ENCODE results near the gene CALML5.

The CALML5 gene

DNA sequence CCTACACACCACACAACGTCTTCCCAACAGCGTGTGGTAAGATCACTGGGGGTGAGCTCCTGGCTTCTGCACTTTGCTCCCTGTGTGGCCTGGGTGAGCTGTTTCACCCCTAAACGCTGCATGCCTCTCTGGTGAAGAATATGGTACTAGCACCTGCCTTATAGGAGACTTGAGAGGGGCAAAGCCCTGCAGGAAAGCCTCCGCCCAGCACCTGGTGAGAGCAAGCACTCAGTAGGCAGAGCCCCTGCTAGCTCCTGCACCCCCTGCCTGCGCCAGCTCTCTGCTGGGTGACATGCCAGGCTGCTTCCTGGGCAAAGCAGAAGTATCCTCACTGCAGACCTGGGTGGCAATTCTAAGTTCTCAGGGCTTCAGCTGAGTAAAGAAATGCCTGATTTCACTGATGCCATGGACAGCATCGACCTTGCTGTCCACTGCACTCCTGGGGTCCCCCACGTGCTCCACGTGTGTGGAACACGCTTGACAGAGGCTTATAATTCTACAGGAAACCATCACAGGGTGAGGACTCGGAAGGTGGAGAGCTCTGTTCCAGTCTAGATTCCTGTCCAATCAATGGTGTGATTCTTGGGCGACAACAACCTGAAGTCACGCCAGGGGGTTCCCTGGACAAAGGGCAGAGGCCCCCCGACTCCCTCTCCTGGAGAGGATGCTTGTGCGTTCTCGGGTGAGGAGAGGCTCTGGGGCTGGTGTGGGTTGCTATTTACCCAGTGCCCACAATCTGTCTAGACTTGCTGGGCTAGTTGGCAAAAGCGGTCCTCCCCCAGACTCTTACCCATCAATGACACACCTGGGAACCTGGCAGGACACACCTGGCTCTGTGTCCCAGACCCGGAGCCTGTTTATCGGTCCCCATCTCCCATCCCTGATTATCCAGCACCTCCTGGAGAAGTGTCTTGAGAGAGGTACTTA lies 5.0 kb upstream of the CALML5 start:
- no peak for TF ChIP-seq CTCF (IDR thresholded peaks at IDR 0.05; ENCODE audit: low read depth, low read length)
- no peak for DNase-seq (ENCODE audit: extremely low read depth, low read depth)

DNA sequence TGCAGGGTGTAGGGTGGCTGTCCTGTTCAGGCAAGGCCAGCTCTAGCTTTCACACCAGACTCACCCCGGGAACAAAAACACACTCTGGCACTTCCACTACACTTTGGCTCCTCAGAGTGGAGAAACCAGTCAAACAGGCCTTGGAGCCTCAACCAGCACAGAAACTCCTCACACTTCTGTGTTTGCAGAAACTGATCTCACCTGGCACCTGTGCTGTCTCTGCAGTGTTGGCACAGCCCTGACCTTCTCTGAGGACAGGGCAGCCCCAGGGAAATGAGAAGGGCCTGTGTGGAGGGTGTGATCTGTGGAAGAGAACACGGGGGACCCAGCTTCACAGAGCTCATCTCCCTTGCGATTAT lies 4.1 kb upstream of the CALML5 start:
- DNase-seq (ENCODE audit: extremely low read depth, low read depth), result no peak
- no peak for TF ChIP-seq CTCF (IDR thresholded peaks at IDR 0.05; ENCODE audit: low read depth, low read length)

DNA sequence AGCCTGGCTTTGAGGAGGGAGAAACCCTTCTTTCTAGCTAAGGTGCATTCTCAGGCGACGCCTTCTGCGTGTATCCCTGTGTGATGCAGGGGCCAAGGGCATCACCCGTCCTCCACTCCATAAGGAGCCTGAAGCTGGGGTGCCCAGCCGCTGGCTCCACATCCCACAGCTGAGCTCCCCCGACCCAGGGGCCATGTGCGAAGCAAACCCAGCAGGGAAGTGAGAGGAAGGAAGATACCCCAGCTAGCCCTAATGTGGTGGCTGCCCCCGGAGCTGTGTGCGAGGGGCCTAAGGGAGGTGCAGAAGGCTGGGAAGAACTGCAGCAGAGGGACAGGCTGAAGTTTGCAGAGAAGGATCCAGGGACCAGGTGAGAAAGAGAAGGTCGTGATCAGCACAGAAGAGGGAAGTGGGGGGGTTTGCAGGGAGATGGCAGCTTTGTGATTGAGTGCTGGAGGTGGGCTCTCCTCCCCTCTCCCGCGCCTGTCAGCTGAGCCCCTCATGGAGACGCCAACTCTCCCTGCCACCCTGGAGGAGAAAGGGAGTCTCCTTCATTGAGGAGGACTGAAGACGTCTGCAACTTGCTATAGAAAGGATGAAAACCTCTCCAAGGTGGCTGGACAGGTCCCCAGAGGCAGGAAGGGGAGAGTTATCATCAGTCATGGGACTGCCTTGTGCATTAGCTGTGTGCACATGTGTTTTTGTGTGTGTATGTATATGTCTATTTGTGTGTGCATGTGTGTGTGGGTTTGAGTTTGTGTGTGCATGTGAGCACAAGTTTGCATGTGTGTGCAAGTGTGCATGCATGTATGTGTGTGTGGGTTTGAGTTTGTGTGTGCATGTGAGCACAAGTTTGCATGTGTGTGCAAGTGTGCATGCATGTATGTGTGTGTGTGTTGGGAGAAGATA lies 3.5 kb upstream of the CALML5 start:
- TF ChIP-seq CTCF (IDR thresholded peaks at IDR 0.05; ENCODE audit: low read depth, low read length), result no peak

DNA sequence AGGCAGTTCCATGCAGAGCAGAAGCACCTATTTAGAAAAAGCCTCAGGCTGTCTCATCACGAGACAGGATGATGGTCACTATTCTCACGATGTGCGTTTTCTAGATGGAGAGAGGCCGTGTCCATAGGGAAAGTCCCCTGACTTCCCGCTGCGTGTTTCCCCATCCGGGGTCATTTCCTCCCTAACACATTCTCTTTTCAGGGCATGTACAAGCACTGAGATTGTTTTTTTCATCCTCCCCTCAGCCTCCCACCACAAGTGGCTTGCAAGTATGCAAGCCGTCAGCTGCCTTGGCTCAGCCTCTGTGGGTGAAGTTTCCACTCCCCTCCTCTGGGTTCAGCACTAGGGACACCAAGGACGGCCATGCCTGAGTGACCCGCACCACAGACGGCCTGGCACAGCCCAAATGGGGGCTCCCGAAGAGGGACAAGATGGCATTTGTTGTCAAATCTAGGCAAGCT lies 2.7 kb upstream of the CALML5 start:
- TF ChIP-seq CTCF (IDR thresholded peaks at IDR 0.05; ENCODE audit: low read depth, low read length), result no peak
- DNase-seq (ENCODE audit: extremely low read depth, low read depth), result no peak

More for the DNA sequence above, 3.5 kb upstream of the CALML5 start:
- no peak for DNase-seq (ENCODE audit: extremely low read depth, low read depth)

DNA sequence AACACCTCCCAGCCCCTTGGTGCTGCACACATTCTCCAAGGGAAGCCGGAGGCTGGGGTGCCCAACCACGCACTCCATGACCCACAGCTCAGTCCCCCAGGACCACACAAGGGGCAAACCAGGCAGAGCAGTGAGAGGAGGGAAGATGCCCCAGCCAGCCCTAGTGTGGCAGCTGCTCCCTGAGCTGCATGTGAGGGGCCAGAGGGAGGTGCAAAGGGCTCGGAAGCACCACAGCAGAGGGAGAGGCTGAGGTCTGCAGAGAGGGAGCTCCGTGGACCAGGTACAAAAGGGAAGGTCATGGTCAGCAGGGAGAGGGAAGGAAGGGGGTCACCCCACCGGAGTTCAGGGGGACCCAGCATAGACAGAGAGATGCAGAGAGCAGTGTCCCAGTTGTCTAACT lies 1.5 kb upstream of the CALML5 start:
- no peak for DNase-seq (ENCODE audit: extremely low read depth, low read depth)
- TF ChIP-seq CTCF (IDR thresholded peaks at IDR 0.05; ENCODE audit: low read depth, low read length), result no peak

DNA sequence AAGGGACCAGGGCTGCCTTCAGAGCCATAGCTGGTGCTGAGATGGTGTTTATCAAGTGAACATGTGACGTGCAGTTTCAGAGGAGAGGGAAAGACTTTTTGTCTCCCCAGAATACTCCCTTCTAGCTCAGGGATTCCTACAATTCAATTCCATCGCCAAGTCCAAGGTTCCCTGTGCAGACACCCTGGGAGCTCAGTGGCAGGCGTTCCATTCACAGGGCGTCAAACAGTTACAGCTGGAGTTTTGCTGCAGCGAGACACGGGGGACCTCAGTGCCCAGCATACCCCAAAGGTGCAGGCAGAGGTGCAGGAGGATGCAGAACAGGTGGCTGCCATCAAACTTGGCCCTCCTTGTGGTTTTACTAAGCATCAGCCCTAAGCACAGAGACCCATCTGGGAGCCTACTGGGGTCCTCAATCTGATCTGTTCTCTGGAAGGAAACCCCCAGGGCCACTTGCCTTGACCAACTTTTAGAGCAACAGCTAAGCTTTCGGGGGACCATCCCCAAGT lies 846 bp upstream of the CALML5 start:
- DNase-seq (ENCODE audit: extremely low read depth, low read depth), result no peak
- no peak for TF ChIP-seq CTCF (IDR thresholded peaks at IDR 0.05; ENCODE audit: low read depth, low read length)
